ENCODE data around the gene MMP14.

GRCh38 chr14:22850944-22851764 is 14.8 kb downstream of the MMP14 start:
- TF ChIP-seq CTCF (conservative IDR thresholded peaks at IDR 0.05) (no peak), ZFX (IDR thresholded peaks at IDR 0.05) (no peak)

Measured in C4-2B (cell line).